ENCODE measurements around the gene DRD5.

DNA sequence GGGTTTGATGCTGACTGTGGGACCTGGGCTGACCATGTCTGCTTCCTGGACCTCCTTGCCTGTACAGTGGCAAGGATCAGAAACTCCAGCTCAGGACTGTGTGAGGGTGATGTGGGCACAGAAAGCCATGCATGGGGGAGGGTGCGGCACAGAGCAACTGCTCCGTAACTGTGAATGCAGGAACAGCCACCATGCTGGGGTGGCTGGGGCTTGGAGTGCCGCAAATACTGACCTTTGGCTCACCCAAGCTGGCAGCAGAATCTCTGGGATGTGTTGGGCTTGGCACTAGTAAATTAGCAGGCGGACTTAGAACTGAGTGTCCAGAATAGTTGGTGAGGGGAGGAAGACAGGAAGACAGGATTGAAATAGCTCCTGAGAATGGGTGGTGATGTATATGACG lies 52.0 kb downstream of the DRD5 start:
- TF ChIP-seq EZH2 (IDR thresholded peaks at IDR 0.05; ENCODE audit: insufficient read depth, poor library complexity, severe bottlenecking): no peak
- no peak for TF ChIP-seq EZH2phosphoT487 (IDR thresholded peaks at IDR 0.05; ENCODE audit: insufficient read depth, low read depth)

Data from GM23248 (cell line).